Transverse colon (tissue), 4 donors: Measurements from ENCODE around the gene ZNF883. TPM values are rescaled to one million over a fixed set of nuclear protein-coding genes. Genes with fewer than 3 reads are reported as not detected.
A peak's percentile ranks its signal among the peaks of the same experiment; 100 is the strongest.

Experiments used
- DNase-seq: peaks from one replicate; pipeline ENCODE4 v3.0.0-alpha.2; 2019
- H3K27ac ChIP-seq, 4 donors: fragments of 200-600 bp; sonication (generic); 2 replicates each; pipeline ENCODE4 v1.5.1; 2016 to 2018; ENCODE audit warnings: inconsistent platforms in 4 of 4
- H3K27me3 ChIP-seq: fragments of 200-600 bp; sonication (generic); 2 replicates; pipeline ENCODE4 v1.5.1; 2017; ENCODE audit warnings: inconsistent platforms
- H3K36me3 ChIP-seq, 4 donors: fragments of 200-600 bp; sonication (generic); 2 replicates each; pipeline ENCODE4 v1.5.1; 2017 to 2019; ENCODE audit warnings: inconsistent platforms in 4 of 4
- H3K4me1 ChIP-seq, 4 donors: fragments of 200-600 bp; sonication (generic); 2 replicates each; pipeline ENCODE4 v1.5.1; 2017 to 2020; ENCODE audit warnings: inconsistent platforms in 4 of 4
- H3K4me3 ChIP-seq, 4 donors: fragments of 200-600 bp; sonication (generic); 1 replicate in 1 of 4; 2 replicates in 3 of 4; pipeline versions ENCODE4 v1.5.1 to v1.6.1; 2017 to 2019; ENCODE audit warnings: inconsistent platforms in 4 of 4
- H3K9me3 ChIP-seq, 2 donors: fragments of 200-600 bp; sonication (generic); 2 replicates each; pipeline ENCODE4 v1.5.1; 2017 to 2019; ENCODE audit warnings: inconsistent platforms in 2 of 2
- EP300 ChIP-seq: sonication (generic); formaldehyde crosslinking; IDR thresholded peaks from one replicate; pipeline ENCODE4 v1.6.1; 2017; ENCODE audit warnings: antibody characterized with exemption, low read depth
- POLR2A ChIP-seq: fragments of 450-650 bp; IDR thresholded peaks from one replicate; pipeline ENCODE4 v1.6.1; 2016; ENCODE audit warnings: antibody characterized with exemption, mild to moderate bottlenecking, moderate library complexity
- POLR2AphosphoS5 ChIP-seq, 3 donors: sonication (generic); formaldehyde crosslinking; IDR thresholded peaks; one replicate each; pipeline ENCODE4 v1.6.1; 2016; ENCODE audit warnings: antibody characterized with exemption in 3 of 3
- WGBS, 2 donors: methylation state at CpG; one replicate each; pipeline ENCODE4 v1.1.5; 2018; ENCODE audit warnings: low coverage in 1 of 2; 5-methylcytosine and 5-hydroxymethylcytosine counted together
- in situ Hi-C, 4 donors: fragments of 200-750 bp; cut with MboI; loops; one replicate each; pipeline versions ENCODE4 v1.15.0 to v1.15.1; 2017; ENCODE audit warnings: low sequenced_read_pairs in 3 of 4, low pct_ligation_motif_present in 1 of 4, low pct_unique_long_range_greater_than_20kb in 1 of 4
- intact Hi-C: fragments of 100-400 bp; cut with DNase I; formaldehyde crosslinking; loops from one replicate; pipeline ENCODE4 v1.15.1; 2023; ENCODE audit warnings: low total_unique reads
- total RNA-seq, 4 donors: library from RNA; depleted of rRNA; stranded (reverse); fragments of >200 nt; gene quantifications; one replicate each; pipeline ENCODE4 v1.1.0, GENCODE V29; 2016
- TF ChIP-seq, protein P1 (sequence below), 5 experiments: fragments of 200-600 bp in 3 of 5; fragments of 450-650 bp in 2 of 5; sonication (generic) in 3 of 5; IDR thresholded peaks; 1 replicate in 2 of 5; 2 replicates in 3 of 5; pipeline ENCODE4 v1.5.1; 2016 to 2017; ENCODE audit warnings: antibody characterized with exemption in 5 of 5, inconsistent platforms in 3 of 5, mild to moderate bottlenecking in 2 of 5, moderate library complexity in 1 of 5

Gene ZNF883
- total RNA-seq, 4 donors from 2014 or later = 0.27 to 3.0 (median 0.64) TPM; not detected in 1

GRCh38 chr9:112939418-112939817 lies 72.6 kb downstream of the ZNF883 start:
- intact Hi-C loops (no loop called here), in situ Hi-C loops (loop anchor here in 1 of 4 donors (25.0 kb wide), 1 partner anchor 98 kb away; no protein-coding TSS in a partner anchor)

DNA sequence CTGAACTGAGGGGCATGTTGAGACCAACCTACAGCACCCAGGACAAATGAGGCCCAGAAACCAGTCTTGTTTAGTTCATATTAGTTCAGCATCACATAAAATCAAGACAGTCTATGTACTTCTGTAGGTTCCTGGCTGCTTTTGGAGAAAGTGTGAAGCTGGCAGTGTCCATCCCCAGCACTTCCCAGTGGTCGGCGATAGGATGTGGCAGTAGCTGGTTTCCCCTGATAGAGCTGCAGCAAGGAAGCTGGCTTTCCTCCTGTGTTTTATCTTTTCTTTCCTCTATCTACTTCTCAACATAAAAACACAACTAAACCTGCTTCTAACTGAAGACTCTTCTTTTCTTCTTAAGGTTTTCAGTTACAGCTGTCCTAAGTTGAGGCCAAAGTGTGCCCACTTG lies 78.3 kb downstream of the ZNF883 start:
- intact Hi-C loops = no loop called here
- 58 to 77% methylated on average over 2 of the region's 2 CpGs for WGBS, 2 donors
- no peak for DNase-seq
- peaks cover 30% of the 10 kb centered on the region for H3K27me3 ChIP-seq
- no peaks in the 10 kb centered on the region for H3K9me3 ChIP-seq
- TF ChIP-seq POLR2AphosphoS5 (IDR thresholded peaks at IDR 0.05) (no peak), EP300 (no peak), POLR2A (no peak)
- TF ChIP-seq, protein P1, sequence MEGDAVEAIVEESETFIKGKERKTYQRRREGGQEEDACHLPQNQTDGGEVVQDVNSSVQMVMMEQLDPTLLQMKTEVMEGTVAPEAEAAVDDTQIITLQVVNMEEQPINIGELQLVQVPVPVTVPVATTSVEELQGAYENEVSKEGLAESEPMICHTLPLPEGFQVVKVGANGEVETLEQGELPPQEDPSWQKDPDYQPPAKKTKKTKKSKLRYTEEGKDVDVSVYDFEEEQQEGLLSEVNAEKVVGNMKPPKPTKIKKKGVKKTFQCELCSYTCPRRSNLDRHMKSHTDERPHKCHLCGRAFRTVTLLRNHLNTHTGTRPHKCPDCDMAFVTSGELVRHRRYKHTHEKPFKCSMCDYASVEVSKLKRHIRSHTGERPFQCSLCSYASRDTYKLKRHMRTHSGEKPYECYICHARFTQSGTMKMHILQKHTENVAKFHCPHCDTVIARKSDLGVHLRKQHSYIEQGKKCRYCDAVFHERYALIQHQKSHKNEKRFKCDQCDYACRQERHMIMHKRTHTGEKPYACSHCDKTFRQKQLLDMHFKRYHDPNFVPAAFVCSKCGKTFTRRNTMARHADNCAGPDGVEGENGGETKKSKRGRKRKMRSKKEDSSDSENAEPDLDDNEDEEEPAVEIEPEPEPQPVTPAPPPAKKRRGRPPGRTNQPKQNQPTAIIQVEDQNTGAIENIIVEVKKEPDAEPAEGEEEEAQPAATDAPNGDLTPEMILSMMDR (IDR thresholded peaks at IDR 0.05) = no peak
- H3K4me1 ChIP-seq = no peaks in the 10 kb centered on the region
- H3K36me3 ChIP-seq = no peaks in the 10 kb centered on the region
- H3K4me3 ChIP-seq = no peak overlapping the region
- in situ Hi-C loops = loop anchor here in 1 of 4 donors (25.0 kb wide), 1 partner anchor 104 kb away; no protein-coding TSS in a partner anchor
- H3K27ac ChIP-seq = no peak overlapping the region

More at GRCh38 chr9:112939418-112939817, 72.6 kb downstream of the ZNF883 start:
- Histone ChIP-seq H3K27me3 (peaks cover 7% of the 10 kb centered on the region), H3K27ac (no peak overlapping the region), H3K4me3 (no peak overlapping the region), H3K9me3 (no peaks in the 10 kb centered on the region), H3K36me3 (no peaks in the 10 kb centered on the region), H3K4me1 (no peaks in the 10 kb centered on the region)
- TF ChIP-seq POLR2AphosphoS5 (IDR thresholded peaks at IDR 0.05) (no peak), EP300 (no peak), POLR2A (no peak)
- TF ChIP-seq, protein P1 (IDR thresholded peaks at IDR 0.05) = no peak
- no peak for DNase-seq

DNA sequence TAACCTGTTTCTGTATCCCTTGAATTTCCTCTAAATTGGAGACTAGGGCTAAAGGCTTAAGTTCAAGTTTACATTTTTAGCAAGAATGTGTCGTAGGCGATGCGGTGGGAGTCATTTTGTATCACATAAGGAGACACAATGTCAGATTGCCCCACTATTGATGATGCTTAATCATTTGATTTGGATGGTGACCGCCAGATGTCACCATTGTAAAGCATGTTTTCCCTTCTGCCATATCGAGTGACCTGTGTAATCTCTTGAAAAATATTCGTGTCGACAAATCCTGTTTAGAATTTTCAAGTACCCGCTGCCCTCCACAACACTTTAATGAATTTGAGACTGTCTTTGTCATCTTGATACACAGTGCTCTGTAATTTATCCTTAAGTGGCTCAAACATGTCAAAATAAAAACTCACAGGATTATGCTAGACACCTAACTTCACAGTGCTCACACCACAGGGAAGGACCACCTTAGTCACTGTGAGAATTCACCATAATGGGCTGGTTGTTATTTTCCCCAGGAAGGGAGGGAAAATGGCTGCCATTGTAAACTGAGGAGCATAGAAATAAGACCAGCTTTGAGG lies 86.8 kb downstream of the ZNF883 start:
- in situ Hi-C loops = loop anchor here in 1 of 4 donors (25.0 kb wide), 1 partner anchor 112 kb away; no protein-coding TSS in a partner anchor
- no peak for DNase-seq
- intact Hi-C loops = no loop called here
- 32 to 41% methylated on average over 8 of the region's 8 CpGs for WGBS, 2 donors
- H3K36me3 ChIP-seq = no peaks in the 10 kb centered on the region
- no peaks in the 10 kb centered on the region for H3K9me3 ChIP-seq
- no peaks in the 10 kb centered on the region for H3K4me1 ChIP-seq
- H3K27ac ChIP-seq = no peak overlapping the region
- peaks cover 19% of the 10 kb centered on the region for H3K27me3 ChIP-seq
- no peak overlapping the region for H3K4me3 ChIP-seq
- TF ChIP-seq POLR2A = no peak
- TF ChIP-seq, protein P1 (IDR thresholded peaks at IDR 0.05) = peak in 4 of 5 experiments; percentile 10 to 41 (median 24)
- TF ChIP-seq EP300 = no peak

- H3K27ac ChIP-seq = no peak overlapping the region
- no peaks in the 10 kb centered on the region for H3K27me3 ChIP-seq
- in situ Hi-C loops = loop anchor here in 2 of 4 donors (25.0 kb wide), 2 partner anchors 191 to 216 kb away; no protein-coding TSS in a partner anchor
- 8 to 31% methylated on average over 2 to 3 of the region's 3 CpGs for WGBS, 2 donors
- TF ChIP-seq, protein P1 (IDR thresholded peaks at IDR 0.05) = peak in 4 of 5 experiments; percentile 34 to 39 (median 35)
- no peak for TF ChIP-seq POLR2A
- DNase-seq = no peak
- intact Hi-C loops = no loop called here
- no peaks in the 10 kb centered on the region for H3K36me3 ChIP-seq
- H3K4me3 ChIP-seq = no peak overlapping the region
- peaks cover 0 to 16% (median 7%) of the 10 kb centered on the region in 4 donors for H3K4me1 ChIP-seq
- no peaks in the 10 kb centered on the region for H3K9me3 ChIP-seq
These were observed 90.4 kb downstream of the ZNF883 start for GRCh38 chr9:112921549-112921948.
